Spinal cord (tissue), 10 donors: ENCODE data around the gene CDR2L. TPM values are rescaled to one million over a fixed set of nuclear protein-coding genes. Genes with fewer than 3 reads are reported as not detected.

Experiments
- DNase-seq, 6 donors: peaks; one replicate each; pipeline versions ENCODE4 v3.0.0 to v3.0.0-alpha.2; 2013 to 2015; ENCODE audit warnings: low spot score in 6 of 6, low read depth in 4 of 6
- H3K27ac ChIP-seq: one replicate; pipeline ENCODE4 v1.5.1; 2013; ENCODE audit warnings: low read depth, low read length, control low read depth
- H3K27me3 ChIP-seq: one replicate; pipeline ENCODE4 v1.6.1; 2013; ENCODE audit warnings: low read length; ENCODE audit not compliant: control insufficient read depth, insufficient read depth
- H3K36me3 ChIP-seq: one replicate; pipeline ENCODE4 v1.6.1; 2013; ENCODE audit warnings: low read length; ENCODE audit not compliant: control insufficient read depth, insufficient read depth
- H3K4me1 ChIP-seq: one replicate; pipeline ENCODE4 v1.6.1; 2013; ENCODE audit warnings: low read length; ENCODE audit not compliant: control insufficient read depth, insufficient read depth
- H3K4me3 ChIP-seq: one replicate; pipeline ENCODE4 v1.5.1; 2013; ENCODE audit warnings: low read depth, low read length, control low read depth
- H3K9me3 ChIP-seq: one replicate; pipeline ENCODE4 v1.6.1; 2013; ENCODE audit warnings: low read length; ENCODE audit not compliant: control insufficient read depth, insufficient read depth
- WGBS: methylation state at CpG from one replicate; pipeline ENCODE4 v1.1.5; 2013; ENCODE audit warnings: missing lambda C conversion rate; ENCODE audit not compliant: insufficient coverage; 5-methylcytosine and 5-hydroxymethylcytosine counted together
- polyA plus RNA-seq, 2 donors: library from polyadenylated mRNA; unstranded; fragments of 120-200 nt; gene quantifications; one replicate each; pipeline ENCODE4 v1.2.1, GENCODE V29; 2013; ENCODE audit not compliant: insufficient read length in 2 of 2
- total RNA-seq, 2 donors: library from RNA; depleted of rRNA in 1 of 2; stranded (reverse); fragments of 120-200 nt in 1 of 2; fragments of >200 nt in 1 of 2; gene quantifications; one replicate each; pipeline versions ENCODE4 v1.2.3 to v1.2.4, GENCODE V29; 2013 to 2014
- donor health status: healthy.

The CDR2L gene
- total and polyA plus RNA-seq, 4 donors, result 7.3 to 25.4 (median 16.1) TPM

DNA sequence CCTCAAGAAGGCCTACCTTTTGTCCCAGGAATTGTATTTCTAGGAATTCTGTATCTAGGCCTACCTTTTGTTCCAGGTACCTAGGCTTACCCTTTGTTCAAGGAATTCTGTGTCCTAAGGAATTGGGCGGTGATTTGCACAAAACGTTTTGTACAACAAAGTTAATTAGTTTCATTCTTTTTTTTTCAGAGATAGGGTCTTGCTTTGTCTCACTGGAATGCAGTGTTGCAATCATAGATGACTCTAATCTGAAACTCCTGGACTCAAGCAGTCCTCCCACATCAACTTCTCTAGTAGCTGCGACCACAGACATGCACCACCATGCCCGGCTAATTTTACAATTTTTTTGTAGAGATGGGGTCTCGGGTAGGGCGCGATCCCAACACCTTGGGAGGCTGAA, 7.0 kb downstream of the CDR2L start:
- Histone ChIP-seq H3K36me3 (peaks cover 22% of the 10 kb centered on the region), H3K4me3 (no peak overlapping the region), H3K9me3 (no peaks in the 10 kb centered on the region), H3K27ac (no peak overlapping the region), H3K4me1 (peaks cover 18% of the 10 kb centered on the region), H3K27me3 (no peaks in the 10 kb centered on the region)
- WGBS, result 90% methylated on average over 2 of the region's 7 CpGs
- DNase-seq, result no peak

DNA sequence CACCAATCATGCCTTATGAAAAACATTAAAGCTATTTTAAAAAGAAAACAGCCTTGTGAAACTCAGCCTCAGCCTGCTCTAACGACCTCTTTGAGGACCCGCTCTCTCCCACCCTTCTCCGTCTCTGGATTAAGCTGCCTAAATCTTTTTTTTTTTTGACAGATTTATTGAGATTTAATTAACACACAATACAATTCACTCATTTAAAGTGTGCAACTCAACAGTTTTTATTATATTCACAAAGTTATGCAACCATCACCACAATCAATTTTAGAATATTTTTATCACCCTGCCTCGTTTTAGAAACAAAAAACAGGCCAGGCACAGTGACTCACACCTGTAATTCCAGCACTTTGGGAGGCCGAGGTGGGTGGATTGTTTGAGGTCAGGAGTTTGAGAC, 8.4 kb downstream of the CDR2L start:
- Histone ChIP-seq H3K36me3 (peaks cover 28% of the 10 kb centered on the region), H3K4me3 (no peak overlapping the region), H3K27me3 (no peaks in the 10 kb centered on the region), H3K27ac (no peak overlapping the region), H3K4me1 (peaks cover 5% of the 10 kb centered on the region), H3K9me3 (no peaks in the 10 kb centered on the region)
- no peak for DNase-seq
- no CpG with 5 or more reads among the region's 5 CpGs for WGBS

DNA sequence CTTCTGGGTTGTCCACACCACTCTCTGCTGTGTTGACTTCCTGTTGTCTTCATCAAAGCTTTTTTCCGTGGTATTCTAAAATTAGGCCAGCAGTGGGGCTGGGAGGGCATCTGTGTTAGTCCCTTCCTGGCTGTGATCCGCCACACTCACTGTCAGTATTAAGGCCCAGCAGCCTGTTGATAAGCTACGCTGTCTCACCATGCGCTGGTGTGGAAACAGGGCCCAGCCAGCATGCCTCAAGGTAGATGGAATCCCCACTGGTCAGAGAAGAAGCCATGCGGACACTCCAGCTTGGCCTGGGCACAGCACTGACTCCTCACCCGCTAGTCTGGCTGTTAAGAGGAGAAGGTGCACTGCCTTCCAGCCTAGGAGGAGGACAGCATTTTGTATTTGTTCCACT, 11.4 kb downstream of the CDR2L start:
- WGBS, result 80% methylated on average over 4 of the region's 6 CpGs
- no peak overlapping the region for H3K27ac ChIP-seq

DNA sequence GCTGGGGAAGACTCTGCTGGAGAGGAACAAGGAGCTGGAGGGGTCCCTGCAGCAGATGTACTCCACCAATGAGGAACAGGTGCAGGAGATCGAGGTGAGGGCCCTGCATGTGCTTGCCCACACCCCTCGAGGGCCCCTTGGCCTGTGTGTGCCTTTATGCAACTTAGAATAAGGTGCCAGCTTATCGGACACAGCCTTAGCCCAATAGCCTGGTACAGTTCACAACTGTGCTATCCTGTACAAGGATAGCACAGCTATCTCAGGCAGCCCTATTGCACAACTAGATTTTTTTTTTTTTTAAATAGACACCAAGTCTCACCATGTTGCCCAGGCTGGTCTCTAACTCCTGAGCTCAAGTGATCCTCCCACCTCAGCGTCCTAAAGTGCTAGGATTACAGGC, 12.1 kb downstream of the CDR2L start:
- H3K27ac ChIP-seq, result no peak overlapping the region
- 86% methylated on average over 3 of the region's 4 CpGs for WGBS
- no peaks in the 10 kb centered on the region for H3K27me3 ChIP-seq
- peaks cover 58% of the 10 kb centered on the region for H3K36me3 ChIP-seq
- H3K4me1 ChIP-seq, result no peaks in the 10 kb centered on the region
- DNase-seq, result no peak
- no peak overlapping the region for H3K4me3 ChIP-seq
- H3K9me3 ChIP-seq, result no peaks in the 10 kb centered on the region

More for the DNA sequence above, 11.4 kb downstream of the CDR2L start:
- Histone ChIP-seq H3K36me3 (peaks cover 51% of the 10 kb centered on the region), H3K4me1 (no peaks in the 10 kb centered on the region), H3K27me3 (no peaks in the 10 kb centered on the region), H3K9me3 (no peaks in the 10 kb centered on the region), H3K4me3 (no peak overlapping the region)
- no peak for DNase-seq

DNA sequence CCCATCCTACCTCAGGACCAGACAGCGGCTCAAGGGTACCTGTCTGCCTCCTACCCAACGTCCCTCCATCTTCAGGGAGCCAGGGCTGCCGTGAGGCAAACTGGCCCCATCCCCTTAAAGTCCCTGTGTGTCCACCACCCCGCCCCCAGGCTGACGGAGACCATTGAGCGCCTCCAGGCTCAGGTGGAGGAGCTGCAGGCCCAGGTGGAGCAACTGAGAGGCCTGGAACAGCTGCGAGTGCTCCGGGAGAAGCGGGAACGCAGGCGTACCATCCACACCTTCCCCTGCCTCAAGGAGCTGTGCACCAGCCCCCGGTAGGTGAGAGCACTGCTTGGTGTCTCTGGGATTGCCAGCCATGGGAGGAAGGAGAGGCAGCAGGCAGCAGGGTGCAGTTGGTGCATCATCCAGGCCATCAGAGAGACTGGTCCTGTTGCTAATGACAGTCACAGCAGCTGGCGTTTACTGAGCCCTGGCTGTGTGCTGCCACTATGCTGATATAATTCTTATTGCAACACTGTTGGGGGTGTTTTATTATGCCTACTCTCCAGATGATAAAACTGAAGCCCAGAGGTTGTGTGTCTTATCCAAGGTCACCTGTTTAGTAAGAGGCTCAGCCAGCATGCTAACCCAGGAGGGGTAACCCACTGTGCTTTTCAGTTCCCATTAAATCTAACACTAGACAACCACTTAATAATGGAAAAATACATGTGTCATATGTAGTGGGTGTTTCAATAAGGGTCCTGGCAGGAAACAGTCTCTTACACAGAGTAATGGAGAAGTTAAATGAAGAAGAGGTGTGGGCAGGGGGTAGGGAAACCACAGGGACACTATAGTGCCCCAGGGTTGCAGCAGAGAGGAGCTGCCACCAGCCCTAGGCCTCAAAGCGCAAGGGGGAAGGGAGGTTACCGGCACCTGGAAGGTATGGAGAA, 14.7 kb downstream of the CDR2L start:
- no peak overlapping the region for H3K27ac ChIP-seq
- H3K27me3 ChIP-seq, result no peaks in the 10 kb centered on the region
- H3K36me3 ChIP-seq, result peaks cover 72% of the 10 kb centered on the region
- WGBS, result 99% methylated on average over 13 of the region's 15 CpGs
- H3K4me1 ChIP-seq, result no peaks in the 10 kb centered on the region
- no peak for DNase-seq
- H3K9me3 ChIP-seq, result no peaks in the 10 kb centered on the region
- H3K4me3 ChIP-seq, result no peak overlapping the region

DNA sequence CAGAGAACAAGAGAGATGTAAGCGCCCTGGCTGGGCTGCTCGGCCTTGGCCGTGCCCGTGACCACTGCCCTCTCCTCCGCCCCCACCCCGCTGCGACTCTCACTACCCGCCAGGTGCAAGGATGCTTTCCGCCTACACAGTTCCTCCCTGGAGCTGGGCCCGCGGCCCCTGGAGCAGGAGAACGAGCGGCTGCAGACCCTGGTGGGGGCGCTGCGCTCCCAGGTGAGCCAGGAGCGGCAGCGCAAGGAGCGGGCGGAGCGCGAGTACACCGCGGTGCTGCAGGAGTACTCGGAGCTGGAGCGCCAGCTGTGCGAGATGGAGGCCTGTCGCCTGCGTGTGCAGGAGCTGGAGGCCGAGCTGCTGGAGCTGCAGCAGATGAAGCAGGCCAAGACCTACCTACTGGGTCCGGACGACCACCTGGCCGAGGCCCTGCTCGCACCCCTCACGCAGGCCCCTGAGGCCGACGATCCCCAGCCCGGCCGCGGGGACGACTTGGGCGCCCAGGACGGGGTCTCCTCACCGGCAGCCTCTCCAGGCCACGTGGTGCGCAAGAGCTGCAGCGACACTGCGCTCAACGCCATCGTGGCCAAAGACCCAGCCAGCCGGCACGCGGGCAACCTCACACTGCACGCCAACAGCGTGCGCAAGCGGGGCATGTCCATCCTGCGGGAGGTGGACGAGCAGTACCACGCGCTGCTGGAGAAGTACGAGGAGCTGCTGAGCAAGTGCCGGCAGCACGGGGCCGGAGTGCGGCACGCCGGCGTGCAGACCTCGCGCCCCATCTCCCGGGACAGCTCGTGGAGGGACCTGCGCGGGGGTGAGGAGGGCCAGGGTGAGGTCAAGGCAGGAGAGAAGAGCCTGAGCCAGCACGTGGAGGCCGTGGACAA, 15.9 kb downstream of the CDR2L start:
- H3K36me3 ChIP-seq, result peaks cover 74% of the 10 kb centered on the region
- no peaks in the 10 kb centered on the region for H3K27me3 ChIP-seq
- no peak overlapping the region for H3K27ac ChIP-seq
- H3K4me1 ChIP-seq, result no peaks in the 10 kb centered on the region
- 82% methylated on average over 74 of the region's 76 CpGs for WGBS
- no peak for DNase-seq
- no peaks in the 10 kb centered on the region for H3K9me3 ChIP-seq
- H3K4me3 ChIP-seq, result no peak overlapping the region

DNA sequence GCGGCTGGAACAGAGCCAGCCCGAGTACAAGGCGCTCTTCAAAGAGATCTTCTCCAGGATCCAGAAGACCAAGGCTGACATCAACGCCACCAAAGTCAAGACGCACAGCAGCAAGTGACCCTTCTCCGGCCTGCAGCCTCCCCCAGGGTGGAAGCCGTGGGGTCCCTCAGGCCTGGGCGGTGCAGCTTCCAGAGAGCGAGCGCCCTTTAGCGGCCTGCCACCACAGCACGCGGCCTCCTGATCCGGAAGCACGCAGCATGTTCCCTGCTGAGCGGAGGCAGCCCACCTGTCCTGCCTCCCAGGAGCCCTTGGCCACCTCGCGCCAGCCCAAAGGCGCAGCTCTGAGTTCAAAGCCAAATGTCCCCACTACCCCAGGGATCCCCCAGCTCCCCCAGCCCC, 16.5 kb downstream of the CDR2L start:
- Histone ChIP-seq H3K36me3 (peaks cover 74% of the 10 kb centered on the region), H3K27ac (no peak overlapping the region), H3K9me3 (no peaks in the 10 kb centered on the region), H3K27me3 (no peaks in the 10 kb centered on the region), H3K4me3 (no peak overlapping the region), H3K4me1 (no peaks in the 10 kb centered on the region)
- WGBS, result 95% methylated on average over 17 of the region's 19 CpGs
- no peak for DNase-seq

DNA sequence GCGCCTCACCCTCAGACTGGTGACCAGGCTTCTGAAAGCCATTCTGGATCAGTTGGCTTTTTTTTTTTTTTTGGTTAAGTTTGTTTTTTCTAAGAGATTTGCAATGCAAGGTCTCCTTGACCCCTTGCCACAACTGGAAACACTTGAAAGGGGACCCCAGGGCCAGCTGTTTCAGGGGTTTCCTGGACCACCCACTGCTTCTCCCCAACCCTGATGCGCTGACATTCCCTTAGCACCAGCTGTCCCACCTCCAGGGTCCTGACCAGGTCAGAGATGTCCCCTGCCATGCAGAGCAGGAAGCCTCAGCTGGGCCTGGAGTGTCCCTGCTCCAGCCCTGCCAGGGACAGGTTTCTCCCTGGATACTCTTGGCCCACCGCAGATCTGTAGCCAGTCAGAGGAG, 16.9 kb downstream of the CDR2L start:
- WGBS, result 94% methylated on average over 2 of the region's 3 CpGs
- Histone ChIP-seq H3K4me3 (no peak overlapping the region), H3K4me1 (no peaks in the 10 kb centered on the region), H3K9me3 (no peaks in the 10 kb centered on the region), H3K36me3 (peaks cover 71% of the 10 kb centered on the region), H3K27me3 (no peaks in the 10 kb centered on the region), H3K27ac (no peak overlapping the region)
- no peak for DNase-seq

DNA sequence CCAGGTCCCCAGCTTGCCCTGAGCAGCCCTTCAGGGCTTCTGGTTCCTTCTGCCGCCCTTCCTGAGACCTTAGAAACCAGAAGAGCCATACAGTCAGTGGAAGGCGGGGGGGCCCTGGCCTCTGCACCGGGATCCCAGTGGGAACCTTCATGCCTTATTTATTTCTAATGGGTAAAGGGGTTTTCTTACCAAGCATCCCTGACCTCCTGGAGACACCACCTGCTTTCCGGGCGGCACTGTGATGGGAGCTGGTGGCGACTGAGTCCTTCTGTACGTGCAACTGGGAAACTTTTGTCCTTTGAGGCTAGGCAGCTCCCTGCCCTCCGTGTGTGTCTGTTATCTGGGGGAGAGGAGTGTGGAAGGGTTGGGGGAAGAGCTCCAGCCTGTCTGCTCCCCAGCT, 17.9 kb downstream of the CDR2L start:
- Histone ChIP-seq H3K27me3 (no peaks in the 10 kb centered on the region), H3K4me1 (no peaks in the 10 kb centered on the region), H3K27ac (no peak overlapping the region), H3K9me3 (no peaks in the 10 kb centered on the region), H3K4me3 (no peak overlapping the region), H3K36me3 (peaks cover 63% of the 10 kb centered on the region)
- DNase-seq, result no peak
- WGBS, result 93% methylated on average over 3 of the region's 8 CpGs
